ENCODE results near the gene SMARCD3.

The SMARCD3 gene

GRCh38 chr7:151273651-151274390, 25.3 kb upstream of the SMARCD3 start:
- in situ Hi-C loops (cut with HindIII; ENCODE audit: low sequenced_read_pairs) = loop anchor here (5.0 kb wide), 1 partner anchor 67 kb away; no protein-coding TSS in a partner anchor

- in situ Hi-C loops (cut with HindIII; ENCODE audit: low sequenced_read_pairs) = loop anchor here (5.0 kb wide), 1 partner anchor 66 kb away; no protein-coding TSS in a partner anchor
Observed at GRCh38 chr7:151272877-151273276, 24.4 kb upstream of the SMARCD3 start.

GRCh38 chr7:151272405-151272804, 23.9 kb upstream of the SMARCD3 start:
- in situ Hi-C loops (cut with HindIII; ENCODE audit: low sequenced_read_pairs) = loop anchor here (5.0 kb wide), 1 partner anchor 65 kb away; no protein-coding TSS in a partner anchor

GRCh38 chr7:151271699-151272355, 23.3 kb upstream of the SMARCD3 start:
- in situ Hi-C loops (cut with HindIII; ENCODE audit: low sequenced_read_pairs) = loop anchor here (5.0 kb wide), 1 partner anchor 65 kb away; no protein-coding TSS in a partner anchor

- in situ Hi-C loops (cut with HindIII; ENCODE audit: low sequenced_read_pairs) = no loop called here
Observed at GRCh38 chr7:151269511-151269910, 21.0 kb upstream of the SMARCD3 start.

- in situ Hi-C loops (cut with HindIII; ENCODE audit: low sequenced_read_pairs) = no loop called here
Observed at GRCh38 chr7:151265351-151265931, 16.9 kb upstream of the SMARCD3 start.

- in situ Hi-C loops (cut with HindIII; ENCODE audit: low sequenced_read_pairs) = no loop called here
Observed at GRCh38 chr7:151264615-151265014, 16.1 kb upstream of the SMARCD3 start.

GRCh38 chr7:151261529-151261928, 13.0 kb upstream of the SMARCD3 start:
- in situ Hi-C loops (cut with HindIII; ENCODE audit: low sequenced_read_pairs) = no loop called here

- in situ Hi-C loops (cut with HindIII; ENCODE audit: low sequenced_read_pairs) = no loop called here
Observed at GRCh38 chr7:151260883-151261282, 12.4 kb upstream of the SMARCD3 start.

GRCh38 chr7:151260471-151260870, 12.0 kb upstream of the SMARCD3 start:
- in situ Hi-C loops (cut with HindIII; ENCODE audit: low sequenced_read_pairs) = no loop called here

- in situ Hi-C loops (cut with HindIII; ENCODE audit: low sequenced_read_pairs) = no loop called here
Observed at GRCh38 chr7:151257990-151258389, 9.5 kb upstream of the SMARCD3 start.

- in situ Hi-C loops (cut with HindIII; ENCODE audit: low sequenced_read_pairs) = no loop called here
Observed at GRCh38 chr7:151256410-151257045, 8.0 kb upstream of the SMARCD3 start.

- in situ Hi-C loops (cut with HindIII; ENCODE audit: low sequenced_read_pairs) = no loop called here
Observed at GRCh38 chr7:151255390-151255789, 6.9 kb upstream of the SMARCD3 start.

- in situ Hi-C loops (cut with HindIII; ENCODE audit: low sequenced_read_pairs) = loop anchor here (5.0 kb wide), 2 partner anchors 47 to 88 kb away; partner anchors contain the start of gene GBX1
Observed at GRCh38 chr7:151254851-151255250, 6.4 kb upstream of the SMARCD3 start.

GRCh38 chr7:151254316-151254715, 5.8 kb upstream of the SMARCD3 start:
- in situ Hi-C loops (cut with HindIII; ENCODE audit: low sequenced_read_pairs) = loop anchor here (5.0 kb wide), 2 partner anchors 48 to 87 kb away; partner anchors contain the start of gene GBX1

- in situ Hi-C loops (cut with HindIII; ENCODE audit: low sequenced_read_pairs) = loop anchor here (5.0 kb wide), 2 partner anchors 49 to 86 kb away; partner anchors contain the start of gene GBX1
Observed at GRCh38 chr7:151252961-151253711, 4.6 kb upstream of the SMARCD3 start.

GRCh38 chr7:151252561-151252835, 4.0 kb upstream of the SMARCD3 start:
- in situ Hi-C loops (cut with HindIII; ENCODE audit: low sequenced_read_pairs) = loop anchor here (5.0 kb wide), 2 partner anchors 50 to 85 kb away; partner anchors contain the start of gene GBX1

GRCh38 chr7:151251689-151252560, 3.4 kb upstream of the SMARCD3 start:
- in situ Hi-C loops (cut with HindIII; ENCODE audit: low sequenced_read_pairs) = loop anchor here (5.0 kb wide), 2 partner anchors 50 to 85 kb away; partner anchors contain the start of gene GBX1

- in situ Hi-C loops (cut with HindIII; ENCODE audit: low sequenced_read_pairs) = loop anchor here (5.0 kb wide), 2 partner anchors 51 to 84 kb away; partner anchors contain the start of gene GBX1
Observed at GRCh38 chr7:151251328-151251688, 2.8 kb upstream of the SMARCD3 start.
